MM.1S (cell line): Measurements from ENCODE around the gene NAALADL2.

Experiments
- EZH2 ChIP-seq: fragments of 300-600 bp; sonication (generic); optimal IDR thresholded peaks from 2 replicates; pipeline ENCODE3; 2017; ENCODE audit warnings: low read depth, mild to moderate bottlenecking, antibody characterized with exemption, low read length, mixed read lengths
- TF ChIP-seq, protein P1 (sequence below): fragments of 300-600 bp; sonication (generic); IDR thresholded peaks from 2 replicates; pipeline ENCODE4 v1.5.1; 2016; ENCODE audit warnings: antibody characterized with exemption, low read length, mixed read lengths

DNA sequence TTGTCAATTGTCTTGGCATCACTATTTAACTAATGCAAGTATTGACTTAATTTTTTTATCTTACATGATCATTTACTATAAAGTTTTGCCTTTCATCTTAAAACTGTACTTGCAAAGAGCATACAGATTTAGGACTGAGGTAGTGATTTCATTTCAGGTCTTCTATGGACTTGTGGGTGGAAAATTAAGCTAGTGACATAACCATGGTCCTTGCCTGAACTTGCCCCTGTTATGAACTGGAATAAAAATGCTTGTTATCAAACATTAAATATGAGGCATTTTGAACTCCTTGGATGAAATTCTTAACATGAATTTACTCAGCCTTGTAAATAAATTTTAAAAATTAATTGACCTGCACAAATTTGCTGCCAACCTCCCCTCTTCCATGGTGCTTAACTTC is 712.0 kb downstream of the NAALADL2 start:
- TF ChIP-seq, protein P1, sequence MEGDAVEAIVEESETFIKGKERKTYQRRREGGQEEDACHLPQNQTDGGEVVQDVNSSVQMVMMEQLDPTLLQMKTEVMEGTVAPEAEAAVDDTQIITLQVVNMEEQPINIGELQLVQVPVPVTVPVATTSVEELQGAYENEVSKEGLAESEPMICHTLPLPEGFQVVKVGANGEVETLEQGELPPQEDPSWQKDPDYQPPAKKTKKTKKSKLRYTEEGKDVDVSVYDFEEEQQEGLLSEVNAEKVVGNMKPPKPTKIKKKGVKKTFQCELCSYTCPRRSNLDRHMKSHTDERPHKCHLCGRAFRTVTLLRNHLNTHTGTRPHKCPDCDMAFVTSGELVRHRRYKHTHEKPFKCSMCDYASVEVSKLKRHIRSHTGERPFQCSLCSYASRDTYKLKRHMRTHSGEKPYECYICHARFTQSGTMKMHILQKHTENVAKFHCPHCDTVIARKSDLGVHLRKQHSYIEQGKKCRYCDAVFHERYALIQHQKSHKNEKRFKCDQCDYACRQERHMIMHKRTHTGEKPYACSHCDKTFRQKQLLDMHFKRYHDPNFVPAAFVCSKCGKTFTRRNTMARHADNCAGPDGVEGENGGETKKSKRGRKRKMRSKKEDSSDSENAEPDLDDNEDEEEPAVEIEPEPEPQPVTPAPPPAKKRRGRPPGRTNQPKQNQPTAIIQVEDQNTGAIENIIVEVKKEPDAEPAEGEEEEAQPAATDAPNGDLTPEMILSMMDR: no peak
- TF ChIP-seq EZH2: no peak
